ENCODE results near the gene MRFAP1L1.

DNA sequence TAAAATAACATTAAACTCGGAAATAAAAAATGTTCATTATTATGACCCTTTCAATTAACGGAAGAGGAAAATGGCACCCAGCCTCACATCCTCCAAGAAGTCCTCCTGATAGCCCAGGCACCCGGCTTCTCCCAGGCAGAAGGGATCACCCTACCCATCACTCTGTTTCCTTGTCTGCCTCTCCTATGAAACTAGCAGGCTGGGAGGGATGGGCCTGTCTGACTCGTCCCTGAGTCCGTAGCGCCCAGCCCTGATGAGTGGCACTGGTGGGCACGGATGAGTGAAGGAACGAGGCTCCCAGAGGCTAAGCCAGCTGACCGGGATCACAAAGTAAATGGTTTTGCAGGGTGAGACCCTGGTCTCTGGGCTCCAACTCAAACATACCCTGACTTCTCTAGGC, 44.2 kb upstream of the MRFAP1L1 start:
- TF ChIP-seq, protein P1, sequence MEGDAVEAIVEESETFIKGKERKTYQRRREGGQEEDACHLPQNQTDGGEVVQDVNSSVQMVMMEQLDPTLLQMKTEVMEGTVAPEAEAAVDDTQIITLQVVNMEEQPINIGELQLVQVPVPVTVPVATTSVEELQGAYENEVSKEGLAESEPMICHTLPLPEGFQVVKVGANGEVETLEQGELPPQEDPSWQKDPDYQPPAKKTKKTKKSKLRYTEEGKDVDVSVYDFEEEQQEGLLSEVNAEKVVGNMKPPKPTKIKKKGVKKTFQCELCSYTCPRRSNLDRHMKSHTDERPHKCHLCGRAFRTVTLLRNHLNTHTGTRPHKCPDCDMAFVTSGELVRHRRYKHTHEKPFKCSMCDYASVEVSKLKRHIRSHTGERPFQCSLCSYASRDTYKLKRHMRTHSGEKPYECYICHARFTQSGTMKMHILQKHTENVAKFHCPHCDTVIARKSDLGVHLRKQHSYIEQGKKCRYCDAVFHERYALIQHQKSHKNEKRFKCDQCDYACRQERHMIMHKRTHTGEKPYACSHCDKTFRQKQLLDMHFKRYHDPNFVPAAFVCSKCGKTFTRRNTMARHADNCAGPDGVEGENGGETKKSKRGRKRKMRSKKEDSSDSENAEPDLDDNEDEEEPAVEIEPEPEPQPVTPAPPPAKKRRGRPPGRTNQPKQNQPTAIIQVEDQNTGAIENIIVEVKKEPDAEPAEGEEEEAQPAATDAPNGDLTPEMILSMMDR (IDR thresholded peaks at IDR 0.05): no peak
- no peak for TF ChIP-seq POLR2A (IDR thresholded peaks at IDR 0.05)
